ENCODE results near the gene SAP25. TPM values are rescaled to one million over a fixed set of nuclear protein-coding genes. Genes with fewer than 3 reads are reported as not detected.

SAP25 gene
- total and polyA plus RNA-seq, 10 donors: 11.0 to 75.6 (median 25.1) TPM

DNA sequence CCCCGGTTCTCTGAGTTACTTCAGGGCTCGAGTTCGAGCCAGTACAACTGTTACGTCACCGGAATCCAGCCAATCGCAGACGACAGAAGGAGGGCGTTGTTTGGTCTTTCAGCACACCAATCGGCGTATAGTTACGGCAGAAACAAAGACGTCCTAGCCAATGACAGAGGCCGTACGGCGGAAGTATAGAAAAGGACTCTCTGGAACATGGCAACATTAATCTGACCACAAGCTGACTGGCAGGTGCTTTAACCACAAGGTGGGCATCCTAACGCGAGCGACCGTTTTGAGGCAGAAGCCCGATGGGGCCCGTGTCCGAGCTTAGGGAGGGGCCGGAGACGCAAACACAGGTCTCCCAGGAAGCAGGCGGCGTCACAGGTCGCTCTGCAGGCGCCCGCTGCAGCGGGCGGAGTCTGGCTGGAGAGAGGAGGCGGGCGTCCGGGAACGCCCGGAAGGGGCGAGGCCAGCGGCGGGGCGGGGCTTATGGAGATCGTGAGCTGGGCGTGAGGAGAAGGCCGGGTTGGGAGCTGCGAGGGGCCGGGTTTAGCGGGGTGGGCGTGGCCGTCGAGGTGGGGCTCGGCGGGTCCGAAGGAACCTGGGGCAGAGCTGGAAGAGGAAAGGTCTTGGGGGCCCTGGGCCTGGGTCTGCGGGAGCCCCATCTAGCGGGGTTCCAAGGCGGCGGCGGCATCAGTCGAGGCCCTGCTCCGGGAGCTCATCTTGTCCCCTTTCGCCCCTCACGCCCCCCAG is 38.5 kb upstream of the SAP25 start, which contains the start of gene MOSPD3:
TSS of gene MOSPD3 (plus strand) at position 558 of the 747 bp plus-strand sequence. CDS start 252 bp downstream, outside the sequence.
- intact Hi-C loops (cut with DNase I; ENCODE audit: low total_unique reads): loop anchor here (10.0 kb wide), 1 partner anchor 63 kb away; the partner anchor contains the start of gene GNB2
- peaks cover 0 to 21% (median 4%) of the 10 kb centered on the region in 6 donors for H3K36me3 ChIP-seq
- TF ChIP-seq, protein P1, sequence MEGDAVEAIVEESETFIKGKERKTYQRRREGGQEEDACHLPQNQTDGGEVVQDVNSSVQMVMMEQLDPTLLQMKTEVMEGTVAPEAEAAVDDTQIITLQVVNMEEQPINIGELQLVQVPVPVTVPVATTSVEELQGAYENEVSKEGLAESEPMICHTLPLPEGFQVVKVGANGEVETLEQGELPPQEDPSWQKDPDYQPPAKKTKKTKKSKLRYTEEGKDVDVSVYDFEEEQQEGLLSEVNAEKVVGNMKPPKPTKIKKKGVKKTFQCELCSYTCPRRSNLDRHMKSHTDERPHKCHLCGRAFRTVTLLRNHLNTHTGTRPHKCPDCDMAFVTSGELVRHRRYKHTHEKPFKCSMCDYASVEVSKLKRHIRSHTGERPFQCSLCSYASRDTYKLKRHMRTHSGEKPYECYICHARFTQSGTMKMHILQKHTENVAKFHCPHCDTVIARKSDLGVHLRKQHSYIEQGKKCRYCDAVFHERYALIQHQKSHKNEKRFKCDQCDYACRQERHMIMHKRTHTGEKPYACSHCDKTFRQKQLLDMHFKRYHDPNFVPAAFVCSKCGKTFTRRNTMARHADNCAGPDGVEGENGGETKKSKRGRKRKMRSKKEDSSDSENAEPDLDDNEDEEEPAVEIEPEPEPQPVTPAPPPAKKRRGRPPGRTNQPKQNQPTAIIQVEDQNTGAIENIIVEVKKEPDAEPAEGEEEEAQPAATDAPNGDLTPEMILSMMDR (IDR thresholded peaks at IDR 0.05 in 8 of 11, conservative IDR thresholded peaks at IDR 0.05 in 3 of 11): peak in 2 of 11 experiments; percentile 17 to 22
- TF ChIP-seq POLR2A (IDR thresholded peaks at IDR 0.05): peak in 2 of 3 donors; percentile 56 to 77
- peak; percentile 91 to 97 (median 93) for TF ChIP-seq POLR2AphosphoS5 (IDR thresholded peaks at IDR 0.05)
- peaks cover 7 to 26% (median 22%) of the 10 kb centered on the region in 6 donors for H3K4me1 ChIP-seq
- 0 to 1% (median 0%) methylated on average over 48 to 61 of the region's 61 CpGs for WGBS, 5 donors
- no peaks in the 10 kb centered on the region for H3K9me3 ChIP-seq
- peak within 1 kb of the TSS; percentile 93 to 98 (median 95) for H3K27ac ChIP-seq
- peak; percentile 100 for DNase-seq
- H3K27me3 ChIP-seq (replicated peaks in 1 of 7): no peaks in the 10 kb centered on the region
- H3K4me3 ChIP-seq: peak within 1 kb of the TSS; percentile 60 to 83 (median 66)

DNA sequence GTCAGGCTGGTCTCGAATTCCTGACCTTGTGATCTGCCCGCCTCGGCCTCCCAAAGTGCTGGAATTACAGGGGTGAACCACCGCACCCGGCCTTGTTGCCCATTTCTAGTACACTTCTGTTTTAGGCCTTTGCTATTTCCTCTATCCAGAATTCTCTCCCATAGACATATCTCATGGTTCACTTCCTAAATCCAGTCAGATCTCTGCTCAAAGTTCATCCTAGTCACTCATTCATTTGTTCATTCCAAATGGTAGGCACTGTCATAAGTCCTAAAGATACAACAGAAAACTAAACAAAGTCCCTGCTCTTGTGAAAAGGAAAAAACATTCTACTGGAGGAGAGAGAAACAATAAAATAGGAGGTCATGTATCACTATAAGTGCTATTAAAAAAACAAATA is 36.3 kb upstream of the SAP25 start:
- Histone ChIP-seq H3K4me3 (no peak overlapping the region), H3K9me3 (no peaks in the 10 kb centered on the region), H3K36me3 (peaks cover 0 to 8% (median 2%) of the 10 kb centered on the region in 6 donors), H3K27ac (no peak overlapping the region), H3K4me1 (peaks cover 13 to 39% (median 32%) of the 10 kb centered on the region in 6 donors), H3K27me3 (replicated peaks in 1 of 7) (peaks cover 0 to 15% (median 0%) of the 10 kb centered on the region in 7 donors)
- no peak for DNase-seq
- WGBS, 5 donors: 90 to 94% (median 91%) methylated on average over 5 of the region's 5 CpGs
- intact Hi-C loops (cut with DNase I; ENCODE audit: low total_unique reads): loop anchor here (10.0 kb wide), 1 partner anchor 65 kb away; the partner anchor contains the start of gene GNB2
- TF ChIP-seq POLR2A (IDR thresholded peaks at IDR 0.05): no peak
- TF ChIP-seq, protein P1 (IDR thresholded peaks at IDR 0.05 in 8 of 11, conservative IDR thresholded peaks at IDR 0.05 in 3 of 11): no peak
- no peak for TF ChIP-seq POLR2AphosphoS5 (IDR thresholded peaks at IDR 0.05)

DNA sequence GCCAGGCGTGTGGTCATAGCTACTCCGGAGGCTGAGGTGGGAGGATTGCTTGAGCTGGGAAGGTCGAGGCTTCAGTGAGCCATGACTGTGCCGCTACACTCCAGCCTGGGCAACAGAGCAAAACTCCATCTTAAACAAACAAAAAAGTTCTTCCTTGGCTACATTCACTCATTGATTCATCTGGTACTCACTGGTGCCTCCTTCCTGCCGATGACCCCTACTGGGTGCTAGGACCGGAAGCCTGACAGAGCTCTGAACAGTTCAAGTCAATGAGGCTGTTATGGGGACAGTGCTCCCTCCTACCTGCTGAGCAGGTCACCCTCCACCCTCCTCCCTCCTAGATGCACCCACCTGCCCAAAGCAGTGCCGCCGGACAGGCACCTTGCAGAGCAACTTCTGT is 33.4 kb upstream of the SAP25 start:
- H3K4me1 ChIP-seq: peaks cover 12 to 48% (median 28%) of the 10 kb centered on the region in 6 donors
- intact Hi-C loops (cut with DNase I; ENCODE audit: low total_unique reads): no loop called here
- no peak overlapping the region for H3K27ac ChIP-seq
- no peaks in the 10 kb centered on the region for H3K36me3 ChIP-seq
- 80 to 95% (median 86%) methylated on average over 8 of the region's 8 CpGs for WGBS, 5 donors
- peaks cover 0 to 22% (median 0%) of the 10 kb centered on the region in 7 donors for H3K27me3 ChIP-seq (replicated peaks in 1 of 7)
- TF ChIP-seq, protein P1 (IDR thresholded peaks at IDR 0.05 in 8 of 11, conservative IDR thresholded peaks at IDR 0.05 in 3 of 11): no peak
- TF ChIP-seq POLR2AphosphoS5 (IDR thresholded peaks at IDR 0.05): no peak
- TF ChIP-seq POLR2A (IDR thresholded peaks at IDR 0.05): no peak
- no peak overlapping the region for H3K4me3 ChIP-seq
- H3K9me3 ChIP-seq: no peaks in the 10 kb centered on the region
- no peak for DNase-seq

DNA sequence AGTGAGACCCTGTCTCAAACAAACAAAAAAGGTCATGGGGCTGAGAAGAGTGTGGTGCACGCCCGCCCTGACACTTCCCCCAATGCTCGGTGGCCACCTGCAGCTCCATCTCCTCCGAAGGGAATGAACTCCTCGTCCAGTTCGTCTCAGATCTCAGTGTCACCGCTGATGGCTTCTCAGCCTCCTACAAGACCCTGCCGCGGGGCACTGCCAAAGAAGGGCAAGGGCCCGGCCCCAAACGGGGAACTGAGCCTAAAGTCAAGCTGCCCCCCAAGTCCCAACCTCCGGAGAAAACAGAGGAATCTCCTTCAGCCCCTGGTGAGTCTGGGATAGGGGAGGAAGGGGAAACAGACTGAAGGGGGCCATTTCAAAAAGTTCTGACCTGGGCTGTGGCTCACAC is 32.6 kb upstream of the SAP25 start:
- no peaks in the 10 kb centered on the region for H3K9me3 ChIP-seq
- intact Hi-C loops (cut with DNase I; ENCODE audit: low total_unique reads): no loop called here
- no peak overlapping the region for H3K27ac ChIP-seq
- TF ChIP-seq POLR2A (IDR thresholded peaks at IDR 0.05) (no peak), POLR2AphosphoS5 (IDR thresholded peaks at IDR 0.05) (no peak)
- TF ChIP-seq, protein P1 (IDR thresholded peaks at IDR 0.05 in 8 of 11, conservative IDR thresholded peaks at IDR 0.05 in 3 of 11): no peak
- no peak overlapping the region for H3K4me3 ChIP-seq
- DNase-seq: no peak
- H3K27me3 ChIP-seq (replicated peaks in 1 of 7): peaks cover 0 to 22% (median 0%) of the 10 kb centered on the region in 7 donors
- H3K36me3 ChIP-seq: no peaks in the 10 kb centered on the region
- WGBS, 5 donors: 86 to 97% (median 89%) methylated on average over 12 of the region's 12 CpGs
- peaks cover 12 to 46% (median 27%) of the 10 kb centered on the region in 6 donors for H3K4me1 ChIP-seq
